ENCODE data around the gene MYBPC2.

Gene MYBPC2

GRCh38 chr19:50496189-50497021 is 63.7 kb downstream of the MYBPC2 start:
- DNase-seq (ENCODE audit: low spot score) (peak; percentile 72), FAIRE-seq (peak; percentile 42)

GRCh38 chr19:50497022-50497405 is 64.3 kb downstream of the MYBPC2 start:
- FAIRE-seq = no peak
- no peak for DNase-seq (ENCODE audit: low spot score)

GRCh38 chr19:50498219-50499056 is 65.7 kb downstream of the MYBPC2 start:
- DNase-seq (ENCODE audit: low spot score) = no peak
- FAIRE-seq = no peak

GRCh38 chr19:50500060-50500752 is 67.5 kb downstream of the MYBPC2 start:
- DNase-seq (ENCODE audit: low spot score) (peak; percentile 40), FAIRE-seq (peak; percentile 52)

- FAIRE-seq = no peak
- no peak for DNase-seq (ENCODE audit: low spot score)
Measured at GRCh38 chr19:50500753-50501151, 68.1 kb downstream of the MYBPC2 start.

GRCh38 chr19:50501186-50501567 is 68.5 kb downstream of the MYBPC2 start:
- DNase-seq (ENCODE audit: low spot score) = no peak
- no peak for FAIRE-seq

GRCh38 chr19:50501568-50502475 is 69.1 kb downstream of the MYBPC2 start:
- DNase-seq (ENCODE audit: low spot score) = no peak
- no peak for FAIRE-seq

- FAIRE-seq (no peak), DNase-seq (ENCODE audit: low spot score) (no peak)
Measured at GRCh38 chr19:50505856-50506611, 73.3 kb downstream of the MYBPC2 start.

GRCh38 chr19:50506700-50507099 is 74.0 kb downstream of the MYBPC2 start:
- DNase-seq (ENCODE audit: low spot score) (no peak), FAIRE-seq (no peak)

GRCh38 chr19:50507376-50507775 is 74.7 kb downstream of the MYBPC2 start:
- DNase-seq (ENCODE audit: low spot score) (no peak), FAIRE-seq (no peak)

- DNase-seq (ENCODE audit: low spot score) (no peak), FAIRE-seq (no peak)
Measured at GRCh38 chr19:50508843-50509190, 76.1 kb downstream of the MYBPC2 start.

GRCh38 chr19:50509366-50509765 is 76.7 kb downstream of the MYBPC2 start:
- FAIRE-seq = no peak

GRCh38 chr19:50510121-50510670 is 77.5 kb downstream of the MYBPC2 start:
- FAIRE-seq (no peak), DNase-seq (ENCODE audit: low spot score) (no peak)

More at GRCh38 chr19:50509366-50509765, 76.7 kb downstream of the MYBPC2 start:
- DNase-seq (ENCODE audit: low spot score) = no peak

GRCh38 chr19:50510700-50511068 is 78.0 kb downstream of the MYBPC2 start:
- no peak for DNase-seq (ENCODE audit: low spot score)

GRCh38 chr19:50511069-50511822 is 78.6 kb downstream of the MYBPC2 start, which contains the start of gene JOSD2:
JOSD2 (minus strand) TSS chr19:50511191; CDS start chr19:50510431, 760 bp downstream.
- FAIRE-seq (peak; percentile 88), DNase-seq (ENCODE audit: low spot score) (peak; percentile 98)

More at GRCh38 chr19:50510700-50511068, 78.0 kb downstream of the MYBPC2 start:
- FAIRE-seq = no peak

GRCh38 chr19:50512112-50512998 is 79.7 kb downstream of the MYBPC2 start:
- DNase-seq (ENCODE audit: low spot score) (no peak), FAIRE-seq (no peak)

GRCh38 chr19:50512999-50513745 is 80.5 kb downstream of the MYBPC2 start:
- DNase-seq (ENCODE audit: low spot score) (no peak), FAIRE-seq (no peak)

Measured in urothelium cell line (cell line).